Epithelial cell of proximal tubule (primary cell): Measurements from ENCODE around the gene PTTG1IP. TPM values are rescaled to one million over a fixed set of nuclear protein-coding genes. Genes with fewer than 3 reads are reported as not detected.
A peak's percentile ranks its signal among the peaks of the same experiment; 100 is the strongest.

Experiments
- DNase-seq: peaks from one replicate; pipeline ENCODE4 v3.0.0-alpha.2; 2011; ENCODE audit warnings: low read depth
- H3K4me3 ChIP-seq: 2 replicates; pipeline ENCODE4 v1.5.1; 2011; ENCODE audit warnings: low read depth, mild to moderate bottlenecking, low read length
- CTCF ChIP-seq: conservative IDR thresholded peaks from 2 replicates; pipeline ENCODE4 v1.5.1; 2012; ENCODE audit warnings: low read depth, mild to moderate bottlenecking, low read length
- total RNA-seq: library from RNA; depleted of rRNA; stranded (reverse); fragments of >200 nt; gene quantifications from 2 replicates; pipeline ENCODE4 v1.2.3, GENCODE V29; 2015

PTTG1IP gene
- total RNA-seq, result 311 and 421 TPM in 2 replicates

- TF ChIP-seq CTCF, result no peak
- no peak for DNase-seq
- H3K4me3 ChIP-seq, result peak within 1 kb of the TSS; percentile 94
Observed at GRCh38 chr21:44873356-44874239, at the start of gene PTTG1IP. Gene PTTG1IP (minus strand): TSS chr21:44873690. CDS start chr21:44873616, 74 bp downstream.

GRCh38 chr21:44921928-44922327 lies 48.4 kb upstream of the PTTG1IP start:
- no peak overlapping the region for H3K4me3 ChIP-seq
- DNase-seq, result no peak
- TF ChIP-seq CTCF, result no peak

- no peak for TF ChIP-seq CTCF
- DNase-seq, result no peak
Observed at GRCh38 chr21:44920694-44921604, 47.5 kb upstream of the PTTG1IP start, which contains the start of gene ITGB2. Gene ITGB2 (minus strand): TSS chr21:44920899. CDS start chr21:44910782, 10,117 bp downstream.

GRCh38 chr21:44919913-44920693 lies 46.6 kb upstream of the PTTG1IP start:
- H3K4me3 ChIP-seq, result no peak overlapping the region
- TF ChIP-seq CTCF, result no peak
- DNase-seq, result no peak

More at GRCh38 chr21:44920694-44921604, 47.5 kb upstream of the PTTG1IP start, which contains the start of gene ITGB2:
- no peak within 1 kb of the TSS for H3K4me3 ChIP-seq

- no peak for DNase-seq
- no peak overlapping the region for H3K4me3 ChIP-seq
- TF ChIP-seq CTCF, result no peak
Observed at GRCh38 chr21:44919111-44919912, 45.8 kb upstream of the PTTG1IP start.
